Stomach (tissue), 4 donors: ENCODE data around the gene IGF1R.

Source experiments
- EP300 ChIP-seq: sonication (generic); formaldehyde crosslinking; IDR thresholded peaks from one replicate; pipeline ENCODE4 v1.6.1; 2017; ENCODE audit warnings: antibody characterized with exemption
- POLR2A ChIP-seq, 4 donors: fragments of 450-650 bp; IDR thresholded peaks; one replicate each; pipeline ENCODE4 v1.6.1; 2016; ENCODE audit warnings: antibody characterized with exemption in 4 of 4, control low read depth in 2 of 4, mild to moderate bottlenecking in 1 of 4, moderate library complexity in 1 of 4
- POLR2AphosphoS5 ChIP-seq, 3 donors: sonication (generic); formaldehyde crosslinking; IDR thresholded peaks; one replicate each; pipeline ENCODE4 v1.6.1; 2016; ENCODE audit warnings: antibody characterized with exemption in 3 of 3
- TF ChIP-seq, protein P1 (sequence below), 7 experiments: fragments of 450-650 bp in 4 of 7; fragments of 200-600 bp in 3 of 7; sonication (generic) in 3 of 7; IDR thresholded peaks; one replicate each; pipeline ENCODE4 v1.5.1; 2016 to 2019; ENCODE audit warnings: antibody characterized with exemption in 7 of 7, control low read depth in 2 of 7, mild to moderate bottlenecking in 1 of 7

DNA sequence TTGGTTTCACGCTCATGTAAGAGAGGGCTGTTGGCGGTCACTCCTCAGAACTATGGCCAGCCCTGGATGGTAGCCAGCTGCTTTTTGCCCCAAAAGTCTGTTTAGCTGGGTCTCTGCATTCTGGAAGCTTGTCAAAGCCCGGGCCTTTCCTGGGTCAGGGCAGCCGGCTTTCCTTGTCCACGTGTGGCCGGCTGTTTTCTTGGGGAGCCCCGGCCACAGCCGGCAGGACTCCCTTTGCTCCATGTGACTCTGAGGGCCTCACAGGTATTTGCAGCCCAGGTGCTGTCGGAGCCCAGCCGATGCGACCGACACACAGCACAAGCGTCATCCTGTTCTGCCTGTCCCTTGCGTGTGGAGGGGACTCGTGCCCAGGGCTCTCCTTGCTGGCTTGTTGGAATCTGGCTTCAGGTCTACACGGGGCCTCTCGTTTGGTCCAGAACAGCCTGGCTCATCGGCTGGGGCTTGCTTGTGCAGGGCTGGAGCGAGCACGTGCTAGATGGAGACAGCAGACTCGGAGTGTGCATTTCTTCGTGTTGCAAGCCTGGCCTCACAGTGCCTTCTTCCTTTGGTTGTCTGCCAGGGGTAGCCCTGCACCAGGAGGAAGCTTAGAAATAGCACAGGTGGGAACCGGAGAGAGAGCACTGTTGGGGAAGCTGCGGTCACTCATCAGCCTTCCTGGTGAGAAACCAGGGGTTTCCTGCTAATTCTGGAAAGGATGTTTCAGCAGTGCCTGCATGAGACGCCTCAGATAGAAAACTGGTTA is 307.8 kb downstream of the IGF1R start:
- TF ChIP-seq, protein P1, sequence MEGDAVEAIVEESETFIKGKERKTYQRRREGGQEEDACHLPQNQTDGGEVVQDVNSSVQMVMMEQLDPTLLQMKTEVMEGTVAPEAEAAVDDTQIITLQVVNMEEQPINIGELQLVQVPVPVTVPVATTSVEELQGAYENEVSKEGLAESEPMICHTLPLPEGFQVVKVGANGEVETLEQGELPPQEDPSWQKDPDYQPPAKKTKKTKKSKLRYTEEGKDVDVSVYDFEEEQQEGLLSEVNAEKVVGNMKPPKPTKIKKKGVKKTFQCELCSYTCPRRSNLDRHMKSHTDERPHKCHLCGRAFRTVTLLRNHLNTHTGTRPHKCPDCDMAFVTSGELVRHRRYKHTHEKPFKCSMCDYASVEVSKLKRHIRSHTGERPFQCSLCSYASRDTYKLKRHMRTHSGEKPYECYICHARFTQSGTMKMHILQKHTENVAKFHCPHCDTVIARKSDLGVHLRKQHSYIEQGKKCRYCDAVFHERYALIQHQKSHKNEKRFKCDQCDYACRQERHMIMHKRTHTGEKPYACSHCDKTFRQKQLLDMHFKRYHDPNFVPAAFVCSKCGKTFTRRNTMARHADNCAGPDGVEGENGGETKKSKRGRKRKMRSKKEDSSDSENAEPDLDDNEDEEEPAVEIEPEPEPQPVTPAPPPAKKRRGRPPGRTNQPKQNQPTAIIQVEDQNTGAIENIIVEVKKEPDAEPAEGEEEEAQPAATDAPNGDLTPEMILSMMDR (IDR thresholded peaks at IDR 0.05): no peak
- TF ChIP-seq POLR2A (IDR thresholded peaks at IDR 0.05) (no peak), POLR2AphosphoS5 (IDR thresholded peaks at IDR 0.05) (no peak), EP300 (no peak)
